ENCODE measurements around the gene FAM163A. TPM values are rescaled to one million over a fixed set of nuclear protein-coding genes. Genes with fewer than 3 reads are reported as not detected.

FAM163A gene
- total RNA-seq, 1 experiment from 2014 or later, result 0.46 TPM

DNA sequence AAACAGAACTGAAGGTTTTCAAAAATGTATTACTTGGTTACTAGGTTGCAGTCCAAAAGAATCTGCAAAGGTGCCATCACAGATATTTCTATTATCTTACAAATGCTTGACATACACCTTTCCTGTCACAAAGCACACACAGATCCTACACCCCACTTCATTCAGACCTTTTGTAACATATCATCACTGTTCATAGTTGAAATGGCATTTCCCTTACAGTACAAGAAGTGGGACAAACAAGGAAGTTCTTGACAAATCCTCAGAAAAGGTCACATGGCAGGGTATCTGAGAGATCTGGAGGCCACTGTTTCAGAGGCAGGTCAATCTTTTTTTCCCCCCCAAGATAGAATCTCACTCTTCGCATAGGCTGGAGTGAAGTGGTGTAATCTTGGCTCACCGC, 113.2 kb downstream of the FAM163A start:
- WGBS (ENCODE audit: extremely low coverage, insufficient read length, low lambda C conversion rate), result no CpG with 5 or more reads among the region's 2 CpGs
- Histone ChIP-seq H4K91ac (ENCODE audit: insufficient read length, low read depth, low read length) (no peak overlapping the region), H3K23me2 (ENCODE audit: insufficient read length, low read depth, low read length, poor library complexity, severe bottlenecking) (no peaks in the 10 kb centered on the region), H3K4me1 (ENCODE audit: insufficient read depth, low read length) (no peaks in the 10 kb centered on the region), H3T11ph (ENCODE audit: low read length) (no peak overlapping the region), H4K8ac (replicated peaks; ENCODE audit: insufficient read length, low read depth, low read length) (no peak overlapping the region), H3K27me3 (ENCODE audit: insufficient read depth, low read length) (no peaks in the 10 kb centered on the region), H3K9me3 (ENCODE audit: control insufficient read depth, low read depth, low read length) (no peaks in the 10 kb centered on the region), H3K27ac (ENCODE audit: insufficient read length, low read depth, low read length) (no peak overlapping the region), H2BK120ac (ENCODE audit: low read depth, low read length, poor library complexity, severe bottlenecking) (no peak overlapping the region), H4K20me1 (ENCODE audit: control insufficient read depth, insufficient read depth, insufficient read length) (no peaks in the 10 kb centered on the region), H3K56ac (ENCODE audit: insufficient read length, low read depth, low read length) (no peak overlapping the region), H2BK12ac (ENCODE audit: insufficient read length, low read depth, low read length) (no peak overlapping the region), H2BK5ac (ENCODE audit: insufficient read length, low read length) (no peak overlapping the region), H4K5ac (ENCODE audit: insufficient read length, low read depth, low read length) (no peak overlapping the region), H3K23ac (ENCODE audit: insufficient read length, low read depth, low read length) (no peak overlapping the region), H2BK15ac (ENCODE audit: low read depth, low read length) (no peak overlapping the region), H3K79me1 (ENCODE audit: insufficient read depth, low read depth, low read length, poor library complexity, severe bottlenecking) (no peaks in the 10 kb centered on the region), H2AFZ (ENCODE audit: low read length) (no peak overlapping the region), H3K18ac (ENCODE audit: insufficient read length, low read depth, low read length) (no peak overlapping the region), H3K4me2 (ENCODE audit: insufficient read depth, insufficient read length, low read length) (no peak overlapping the region), H2BK20ac (ENCODE audit: low read depth, low read length, poor library complexity, severe bottlenecking) (no peak overlapping the region), H3K4ac (ENCODE audit: low read depth, low read length) (no peak overlapping the region), H3K79me2 (ENCODE audit: insufficient read depth, low read length) (0 out of 2 replicates have a peak, but pooled peaks cover 2% of the 10 kb centered on the region), H3K9ac (ENCODE audit: extremely low read depth, insufficient read length, low read length) (no peak overlapping the region), H2AK5ac (ENCODE audit: insufficient read length, low read length) (no peak overlapping the region), H3K14ac (ENCODE audit: insufficient read depth, low read length) (no peak overlapping the region)
- H3K36me3 Mint-ChIP-seq (ENCODE audit: insufficient read depth in 1 of 3, low read depth in 3 of 3), result peaks cover 3 to 8% (median 4%) of the 10 kb centered on the region in 3 experiments; a peak in 3 of 7 replicates
- H3K4me1 Mint-ChIP-seq, result peaks cover 0 to 5% of the 10 kb centered on the region in 2 experiments; a peak in 2 of 4 replicates
- no peak for TF ChIP-seq CTCF (conservative IDR thresholded peaks at IDR 0.05)
- H3K9me3 Mint-ChIP-seq, result no peaks in the 10 kb centered on the region
- no peaks in the 10 kb centered on the region for H3K27me3 Mint-ChIP-seq (ENCODE audit: low read depth)
- no peak for DNase-seq
- no peak overlapping the region for H3K27ac Mint-ChIP-seq
- no peak overlapping the region for H3K4me3 Mint-ChIP-seq

All from H9 (cell line).